HG02870 (cell line): ENCODE data around the gene PACS2.

Experiments used
- ATAC-seq: cut with Tn5 transposase; IDR thresholded peaks from one replicate; pipeline ENCODE4 v1.9.1; 2021; ENCODE audit warnings: mild to moderate bottlenecking, moderate library complexity; ENCODE audit not compliant: unreplicated experiment

PACS2 gene

DNA sequence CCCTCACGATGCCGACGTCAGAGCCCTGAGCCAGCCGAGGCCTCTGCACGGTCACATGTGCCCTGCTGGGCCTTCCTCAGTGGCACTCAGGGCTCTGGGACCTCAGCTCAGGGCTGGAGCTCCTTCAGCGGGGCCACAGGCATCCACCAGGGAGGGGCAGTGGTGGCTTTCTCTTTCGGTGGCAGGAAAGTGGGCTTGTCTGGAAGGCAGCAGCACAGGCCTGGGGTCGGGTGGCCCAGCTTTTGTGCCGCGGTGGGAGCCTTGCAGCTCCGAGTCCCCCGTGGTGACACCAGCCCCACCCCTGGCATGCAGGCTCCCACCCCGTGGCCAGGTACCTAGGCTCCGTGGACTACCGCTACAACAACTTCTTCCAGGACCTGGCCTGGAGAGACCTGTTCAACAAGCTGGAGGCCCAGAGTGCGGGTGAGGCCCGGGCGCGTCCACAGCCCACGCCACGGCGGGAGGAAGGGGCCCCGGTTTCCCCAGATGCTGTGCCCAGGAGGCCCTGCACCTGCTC lies 69.6 kb downstream of the PACS2 start:
- ATAC-seq = no peak

DNA sequence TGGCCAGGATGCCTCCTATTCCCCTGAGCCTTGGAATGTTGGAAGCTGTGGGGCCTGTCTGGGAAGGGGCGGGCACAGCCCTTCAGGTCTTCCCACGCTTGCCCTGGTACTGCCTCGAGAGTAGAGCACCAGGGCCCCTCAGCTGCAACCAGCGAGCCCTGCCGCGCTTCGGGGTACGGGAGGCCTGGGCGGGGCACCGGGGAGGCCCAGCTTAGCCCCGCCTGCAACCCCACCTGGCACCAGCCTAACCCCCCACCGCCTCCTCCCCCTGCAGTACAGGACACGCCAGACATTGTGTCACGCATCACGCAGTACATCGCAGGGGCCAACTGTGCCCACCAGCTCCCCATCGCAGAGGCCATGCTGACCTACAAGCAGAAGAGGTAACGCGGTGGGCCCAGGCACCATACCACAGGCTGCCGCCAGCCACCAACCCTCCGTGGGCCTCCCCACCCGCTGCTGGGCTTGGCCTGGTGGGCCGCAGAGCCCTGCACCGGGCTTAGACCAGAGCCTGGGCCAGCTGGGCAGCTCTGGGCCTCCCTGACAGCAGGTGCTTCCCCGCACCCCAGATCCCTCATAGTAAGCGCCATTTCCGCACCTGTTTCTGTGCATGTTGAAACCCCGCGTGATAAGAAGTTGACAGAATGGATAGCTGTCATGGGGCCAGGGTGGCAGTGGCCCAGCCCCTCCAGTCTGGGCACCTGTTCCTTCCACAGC lies 70.2 kb downstream of the PACS2 start:
- no peak for ATAC-seq

DNA sequence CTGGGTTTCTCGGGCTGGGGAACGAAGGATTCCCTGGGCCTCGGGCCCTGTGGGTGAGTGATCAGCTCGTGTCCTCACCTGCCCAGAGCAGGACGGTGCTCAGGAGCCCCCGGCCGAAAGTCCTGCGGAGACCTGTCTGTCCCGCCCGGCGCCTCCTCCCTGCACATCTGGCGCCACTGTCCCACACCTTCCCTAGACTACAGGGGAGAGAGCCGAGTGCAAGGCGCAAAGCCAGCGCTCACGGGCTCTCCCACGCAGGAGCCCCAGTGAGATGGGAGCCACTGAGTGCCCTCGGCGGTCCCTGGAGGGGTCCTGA lies 70.7 kb downstream of the PACS2 start:
- no peak for ATAC-seq

DNA sequence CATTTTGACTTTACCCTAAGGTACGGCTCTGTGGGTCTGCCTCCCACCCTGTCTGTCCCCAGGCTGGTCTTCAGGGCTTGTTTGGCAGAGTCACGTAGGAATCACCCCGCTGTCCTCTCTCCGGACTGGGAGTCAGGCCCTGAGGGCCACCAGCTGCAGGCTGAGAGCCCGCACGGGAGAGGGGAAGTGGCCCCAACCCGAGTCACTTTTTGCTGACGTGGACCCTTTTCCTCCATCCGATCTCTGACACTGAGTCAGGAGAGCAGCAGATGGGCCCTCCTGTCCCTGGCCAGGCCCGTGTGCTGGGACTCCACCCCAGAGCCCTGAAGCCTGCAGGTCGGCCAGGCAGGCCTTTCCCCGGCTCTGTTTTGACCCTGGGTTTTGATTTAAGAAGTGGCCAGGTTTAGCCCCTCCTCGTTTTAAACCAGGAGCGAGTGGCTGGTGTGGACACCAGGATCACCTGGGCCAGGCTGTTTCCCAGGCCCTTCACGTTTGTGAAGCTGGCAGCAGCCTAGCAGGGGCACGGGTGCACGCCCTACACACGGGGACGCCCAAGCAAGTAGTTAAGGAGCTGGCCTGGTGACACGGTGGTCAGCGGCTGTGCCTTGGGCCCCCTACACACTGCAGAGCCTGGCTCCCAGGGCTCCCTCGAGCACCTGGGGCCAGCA lies 71.3 kb downstream of the PACS2 start:
- no peak for ATAC-seq

DNA sequence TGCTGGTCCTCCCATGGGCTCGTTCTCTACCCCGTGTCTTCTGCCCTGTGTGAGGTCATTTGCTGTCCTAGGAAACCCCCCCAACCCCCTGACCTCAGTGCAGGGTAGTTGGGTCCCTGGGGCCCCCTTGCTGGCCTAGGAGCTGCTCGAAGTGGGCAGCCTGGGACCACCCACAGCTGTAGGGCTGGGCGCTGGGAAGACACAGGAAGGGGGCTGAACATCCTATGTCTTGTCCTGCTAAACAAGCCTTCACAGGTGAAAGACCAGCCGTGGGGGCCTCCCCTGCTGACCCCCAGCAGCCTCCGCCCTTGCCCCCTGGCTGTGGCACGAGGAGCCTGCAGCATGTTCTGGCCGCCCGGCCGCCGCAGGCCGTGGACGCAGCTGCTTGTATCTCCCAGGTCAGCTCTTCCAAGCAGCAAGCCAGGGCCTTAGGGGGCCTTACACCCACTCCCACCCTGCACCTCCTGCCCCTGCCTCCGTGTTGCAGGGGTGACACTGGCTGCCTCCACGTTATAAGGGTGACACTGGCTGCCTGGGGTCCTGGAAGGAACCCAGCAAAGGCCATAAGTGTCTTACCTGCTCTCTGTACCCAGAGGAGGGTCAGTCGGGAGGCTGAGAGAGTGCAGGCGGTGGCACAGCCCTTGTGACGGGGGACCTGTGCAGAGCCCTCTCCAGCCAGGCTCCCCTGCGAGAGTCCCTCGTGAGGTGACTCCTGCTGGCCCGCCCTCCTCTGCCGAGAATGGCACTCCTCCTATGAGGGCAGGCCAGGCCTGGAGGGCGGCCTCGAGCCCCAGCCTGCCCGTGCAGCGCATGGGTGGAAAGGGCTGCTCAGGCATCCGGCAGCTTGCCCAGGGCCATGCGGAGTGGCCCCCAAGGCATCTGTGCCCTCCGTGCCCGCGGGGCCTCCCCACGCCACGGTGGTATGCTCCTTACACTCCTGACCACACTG lies 72.3 kb downstream of the PACS2 start:
- no peak for ATAC-seq

DNA sequence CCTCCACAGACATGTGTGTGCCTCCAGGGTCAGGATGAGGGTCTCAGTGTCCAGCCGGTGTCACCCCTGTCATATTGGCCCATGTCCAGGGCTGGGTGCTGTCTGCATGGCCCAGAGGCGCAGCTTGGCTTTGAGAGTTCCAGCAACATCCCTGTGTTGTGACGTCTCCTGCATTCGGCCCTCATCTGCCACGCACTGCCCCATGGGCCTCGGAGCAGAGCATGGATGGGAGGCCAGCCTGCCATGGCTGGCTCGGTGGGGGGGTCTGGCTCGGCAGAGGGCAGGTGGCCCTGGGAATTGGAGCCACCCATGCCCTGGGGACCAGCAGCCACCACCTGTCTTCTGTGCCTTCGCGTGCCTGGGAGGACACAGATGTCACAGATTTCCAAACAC lies 73.0 kb downstream of the PACS2 start:
- no peak for ATAC-seq

DNA sequence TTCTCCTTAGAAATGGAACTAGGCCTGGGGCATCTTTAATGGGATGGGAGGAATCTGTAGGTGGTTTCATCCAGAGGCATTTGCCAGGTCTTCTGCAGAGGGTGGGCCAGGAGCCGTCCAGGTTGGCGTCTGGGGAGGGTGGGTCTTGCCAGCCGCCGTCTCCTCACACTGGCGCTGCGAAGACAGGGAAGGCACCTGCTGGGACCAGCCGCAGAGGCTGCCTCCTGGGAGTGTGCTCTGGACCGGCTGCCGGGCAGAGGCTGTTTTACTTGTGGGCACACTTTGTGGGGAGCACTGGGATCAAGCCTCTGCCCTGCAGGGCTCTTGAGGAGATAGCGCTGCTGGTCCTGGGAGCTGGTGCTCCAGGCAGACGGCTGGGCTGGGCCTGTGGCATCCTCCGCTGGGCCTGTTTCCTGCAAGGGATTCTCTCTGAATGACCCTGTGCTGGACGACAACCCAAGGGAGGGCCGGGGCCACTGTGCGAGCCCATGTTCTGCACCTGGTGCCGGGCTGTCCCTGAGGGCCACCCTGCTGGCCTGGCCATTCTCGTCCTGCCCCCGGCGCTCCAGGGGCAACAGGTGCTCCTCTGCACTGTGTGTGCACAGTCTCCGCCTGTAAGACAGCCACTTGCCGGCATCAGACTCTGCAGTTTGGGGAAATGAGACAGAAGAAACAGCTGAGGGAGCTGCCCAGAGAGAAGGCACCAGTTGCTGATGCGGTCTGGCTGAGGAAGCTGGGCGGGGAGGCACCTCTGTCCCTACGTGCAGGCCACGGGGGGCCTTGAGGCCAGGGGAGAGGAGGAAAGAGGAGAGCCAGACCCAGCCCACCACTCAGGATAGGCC lies 73.8 kb downstream of the PACS2 start:
- ATAC-seq = no peak

DNA sequence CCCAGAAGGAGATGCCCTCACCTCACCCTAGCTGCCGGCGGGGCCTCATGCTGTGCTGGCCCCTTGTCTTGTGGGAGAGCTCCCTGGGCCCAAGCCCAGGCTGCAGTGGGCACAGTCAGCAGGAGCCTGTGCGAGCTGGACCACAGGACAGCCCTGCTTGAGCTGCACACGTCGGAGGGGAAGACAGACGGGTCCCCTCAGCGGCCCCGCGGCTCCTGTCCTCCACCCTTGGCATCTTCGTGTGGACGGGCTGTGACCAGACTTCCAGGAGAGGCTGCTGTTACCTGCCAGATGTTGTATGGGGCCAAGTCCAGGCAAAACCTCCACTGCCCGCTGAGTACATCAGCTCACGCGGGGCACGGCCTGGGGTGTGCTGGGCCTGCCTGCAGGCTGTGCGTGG lies 74.4 kb downstream of the PACS2 start:
- no peak for ATAC-seq

DNA sequence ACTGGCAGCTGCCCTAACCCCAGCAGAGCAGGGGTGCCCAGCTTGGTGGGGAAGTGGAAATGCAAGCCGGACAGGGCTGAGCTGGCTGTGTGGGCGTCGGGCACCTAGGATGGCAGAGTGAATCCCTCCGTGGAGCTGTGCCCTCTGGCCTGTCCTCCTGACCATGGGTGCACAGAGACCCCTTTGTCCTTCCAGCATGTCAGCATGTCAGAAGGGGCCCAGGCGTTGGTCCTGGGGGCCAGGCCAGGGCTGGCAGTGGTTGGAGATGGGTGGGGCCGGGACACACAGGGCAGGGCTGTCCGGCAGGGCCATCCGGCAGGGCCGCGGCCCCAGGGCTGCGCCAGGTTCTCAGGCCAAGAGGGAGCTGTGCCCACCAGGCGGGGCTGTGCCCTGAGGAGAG lies 75.0 kb downstream of the PACS2 start:
- ATAC-seq = no peak

DNA sequence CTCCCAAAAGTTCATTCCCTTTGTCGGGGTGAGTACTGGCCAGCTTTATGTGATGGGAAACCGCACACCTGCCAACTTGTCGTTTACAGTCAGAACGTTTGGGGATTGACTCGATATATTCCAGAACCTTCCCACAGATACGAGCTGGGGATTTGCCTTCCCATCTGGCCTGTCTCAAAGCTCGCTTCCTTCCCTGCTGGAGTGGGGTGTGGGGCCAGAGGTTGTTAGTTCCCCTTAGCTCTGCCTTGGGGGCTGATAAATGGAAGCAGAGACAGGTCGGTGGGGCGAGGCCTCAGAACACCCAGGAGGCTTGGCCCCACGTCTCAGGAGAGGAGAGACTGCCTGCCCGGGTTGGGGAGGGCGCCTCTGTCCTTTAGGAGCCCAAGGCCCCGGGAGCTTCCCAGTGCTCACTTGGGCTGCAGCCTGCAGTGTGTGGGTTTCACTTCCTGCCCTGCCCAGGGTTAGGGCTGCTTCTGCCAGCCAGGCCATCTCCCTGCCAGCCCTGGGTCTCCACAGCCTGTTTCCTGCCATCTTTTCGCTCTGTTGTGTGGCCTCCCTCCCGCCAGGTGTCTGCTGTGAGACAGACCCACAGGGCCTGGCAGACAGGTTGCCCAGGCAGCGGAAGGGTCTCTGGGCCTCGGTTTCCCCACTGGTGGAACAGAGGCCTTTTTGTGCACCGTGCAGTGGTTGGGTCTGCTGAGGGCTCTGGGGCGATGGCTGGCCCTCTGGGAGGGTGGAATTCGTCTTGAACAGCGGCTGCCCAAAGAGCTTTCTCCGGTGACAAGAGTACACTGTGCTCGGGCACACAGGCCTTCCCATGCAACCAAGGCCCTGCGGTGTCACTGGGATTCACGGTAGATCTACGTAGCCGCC lies 75.7 kb downstream of the PACS2 start:
- ATAC-seq = no peak

DNA sequence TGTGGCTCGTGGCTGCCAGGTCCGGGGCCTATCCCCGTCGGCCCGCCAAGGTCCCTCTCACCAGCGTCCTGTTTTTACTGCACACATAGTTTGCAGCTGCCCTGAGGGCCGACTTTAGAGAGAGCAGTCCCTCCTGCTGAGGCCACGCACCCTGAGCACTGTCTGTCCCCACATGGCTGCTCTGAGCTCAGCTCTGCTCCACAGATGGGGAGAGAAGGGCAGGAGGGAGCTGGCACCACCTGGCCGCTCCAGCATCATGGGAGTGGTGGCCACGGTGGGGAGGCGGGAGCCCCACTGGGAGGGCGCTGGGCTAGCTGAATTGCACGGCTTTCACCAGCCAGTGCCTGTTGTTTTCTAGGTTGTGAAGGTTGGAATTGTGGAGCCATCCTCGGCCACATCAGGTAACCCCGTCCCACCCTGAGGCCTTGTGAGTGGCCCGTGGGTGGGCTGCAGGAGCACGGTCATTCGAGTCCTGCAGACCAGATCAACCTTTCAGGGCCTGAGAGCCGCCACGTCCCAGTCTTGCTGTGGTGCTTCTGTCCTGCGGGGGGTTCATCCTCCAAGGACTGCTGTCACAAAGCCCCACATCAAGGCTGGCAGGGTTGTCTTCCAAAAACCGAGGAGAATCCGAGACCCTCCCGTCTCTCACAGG lies 76.4 kb downstream of the PACS2 start:
- ATAC-seq = no peak

DNA sequence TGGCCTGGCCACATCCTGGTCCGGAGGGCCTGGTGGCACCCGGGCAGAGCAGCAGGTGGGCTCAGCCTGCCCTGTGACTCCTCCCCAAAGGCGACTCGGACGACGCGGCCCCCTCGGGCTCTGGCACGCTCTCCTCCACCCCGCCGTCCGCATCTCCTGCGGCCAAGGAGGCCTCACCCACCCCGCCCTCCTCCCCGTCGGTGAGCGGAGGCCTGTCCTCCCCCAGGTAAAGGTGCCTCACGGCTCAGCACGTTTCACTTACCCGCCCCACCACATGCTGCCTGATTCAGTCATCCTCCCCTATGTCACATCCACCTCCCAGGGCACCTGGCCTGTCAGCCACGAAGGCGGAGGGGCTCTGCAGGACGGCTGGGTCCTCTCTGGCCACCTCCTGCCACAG lies 77.0 kb downstream of the PACS2 start:
- ATAC-seq = no peak

DNA sequence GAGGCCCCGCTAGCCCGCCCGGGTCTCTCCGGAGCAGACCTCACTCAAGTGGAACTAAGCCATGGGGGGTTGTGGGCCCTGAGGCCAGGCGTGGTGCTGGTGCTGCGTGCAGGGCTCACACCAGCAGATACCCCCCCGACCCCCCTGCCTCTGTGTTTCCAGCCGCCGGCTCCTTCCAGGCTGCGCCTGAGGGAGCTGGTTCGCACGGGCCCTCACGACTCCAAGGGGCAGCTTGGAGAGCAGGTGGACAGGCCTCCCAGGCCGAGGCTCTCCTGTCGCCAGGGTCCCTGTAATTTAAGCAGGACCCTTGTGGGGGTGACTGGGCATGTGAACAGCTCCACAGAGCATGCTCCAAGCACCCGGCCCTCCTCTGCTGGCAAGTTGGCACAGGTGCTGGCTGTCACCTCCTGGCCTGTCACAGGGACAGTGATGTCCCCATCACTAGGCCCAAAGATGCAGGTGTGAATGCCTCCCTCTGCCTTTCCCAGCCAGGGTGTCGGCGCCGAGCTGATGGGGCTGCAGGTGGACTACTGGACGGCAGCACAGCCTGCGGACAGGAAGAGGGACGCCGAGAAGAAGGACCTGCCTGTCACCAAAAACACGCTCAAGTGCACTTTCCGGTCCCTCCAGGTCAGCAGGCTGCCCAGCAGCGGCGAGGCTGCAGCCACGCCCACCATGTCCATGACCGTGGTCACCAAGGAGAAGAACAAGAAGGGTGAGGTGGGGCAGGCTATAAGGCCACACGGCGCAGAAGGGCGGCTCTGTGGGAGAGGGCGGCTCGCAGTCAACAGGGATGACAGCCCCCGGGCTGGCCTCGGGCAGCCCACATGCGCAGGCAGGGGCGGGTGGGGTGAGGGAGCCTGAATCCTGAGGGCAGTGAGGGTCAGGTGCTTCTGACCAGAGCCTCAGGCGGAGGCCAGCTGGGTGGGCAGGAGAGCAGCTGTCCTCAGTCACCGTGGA lies 77.9 kb downstream of the PACS2 start:
- ATAC-seq = no peak

DNA sequence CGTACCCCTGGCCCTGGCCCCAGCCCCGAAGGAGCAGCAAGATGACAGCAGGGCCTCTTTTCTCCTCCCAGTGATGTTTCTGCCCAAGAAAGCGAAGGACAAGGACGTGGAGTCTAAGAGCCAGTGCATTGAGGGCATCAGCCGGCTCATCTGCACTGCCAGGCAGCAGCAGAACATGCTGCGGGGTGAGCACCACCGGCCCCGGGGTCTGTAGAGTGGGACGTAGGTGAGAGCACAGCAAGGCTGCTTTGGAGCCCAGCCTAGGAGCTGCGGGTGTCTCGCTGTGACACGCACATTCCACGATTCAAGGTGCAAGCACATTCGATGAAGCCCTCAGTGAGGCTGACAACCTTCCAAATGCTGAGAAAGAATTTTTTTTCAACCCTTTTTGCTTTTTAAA lies 78.6 kb downstream of the PACS2 start:
- ATAC-seq = no peak

DNA sequence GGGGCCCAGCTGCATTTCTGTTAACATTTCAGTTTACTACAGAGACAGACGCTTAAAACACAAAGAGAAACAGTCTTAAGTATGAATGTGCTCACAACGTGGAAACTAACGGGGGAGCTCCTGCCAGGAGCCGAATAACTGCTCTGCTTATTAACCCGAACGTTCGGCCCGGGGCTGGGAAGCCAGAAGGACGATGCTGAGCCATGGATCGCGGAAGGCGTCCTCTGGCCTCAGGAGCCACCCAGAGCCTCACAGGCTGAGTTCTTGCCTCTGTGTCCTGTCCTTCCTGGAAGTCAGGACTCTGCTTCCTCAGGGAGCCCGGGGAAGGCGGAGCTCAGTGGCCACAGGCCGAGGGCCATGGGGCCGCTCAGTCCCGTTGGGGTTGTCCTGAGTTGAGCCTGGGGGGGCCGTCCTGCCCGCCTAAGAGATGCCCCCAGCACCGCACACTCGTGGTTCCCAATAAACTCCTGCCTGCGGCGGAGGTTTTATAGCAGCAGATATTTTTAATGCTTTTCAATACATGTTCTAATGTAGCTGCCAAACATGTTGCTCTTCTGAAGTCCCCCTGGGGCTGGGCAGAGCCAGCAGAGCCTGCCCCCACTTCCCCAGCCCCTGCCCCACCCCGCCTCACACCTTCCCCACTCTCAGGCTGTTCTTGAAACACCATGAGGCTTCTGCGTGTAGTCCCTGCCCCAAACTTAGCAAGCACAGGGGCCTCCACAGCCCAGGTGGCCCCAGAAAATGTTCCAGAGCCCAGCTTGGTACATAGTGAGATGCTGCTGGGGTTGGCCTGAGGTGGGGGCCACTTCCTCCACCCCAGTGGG lies 80.4 kb downstream of the PACS2 start:
- ATAC-seq = no peak

DNA sequence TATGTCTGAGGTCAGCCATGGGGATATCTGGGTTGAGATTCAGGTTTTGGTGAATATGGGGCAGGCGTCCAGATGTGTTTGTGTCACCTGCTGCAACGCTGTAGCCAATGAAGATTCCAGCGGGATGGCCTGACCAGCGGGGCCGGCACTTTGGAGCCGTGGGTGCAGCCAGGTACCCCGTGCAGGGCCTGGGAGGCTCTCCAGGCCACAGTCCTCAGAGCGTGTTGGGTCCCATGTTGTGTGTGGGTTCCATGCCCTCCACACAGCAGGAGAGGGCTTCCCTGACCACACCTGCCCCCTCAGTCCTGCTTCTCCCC lies 80.9 kb downstream of the PACS2 start:
- no peak for ATAC-seq

DNA sequence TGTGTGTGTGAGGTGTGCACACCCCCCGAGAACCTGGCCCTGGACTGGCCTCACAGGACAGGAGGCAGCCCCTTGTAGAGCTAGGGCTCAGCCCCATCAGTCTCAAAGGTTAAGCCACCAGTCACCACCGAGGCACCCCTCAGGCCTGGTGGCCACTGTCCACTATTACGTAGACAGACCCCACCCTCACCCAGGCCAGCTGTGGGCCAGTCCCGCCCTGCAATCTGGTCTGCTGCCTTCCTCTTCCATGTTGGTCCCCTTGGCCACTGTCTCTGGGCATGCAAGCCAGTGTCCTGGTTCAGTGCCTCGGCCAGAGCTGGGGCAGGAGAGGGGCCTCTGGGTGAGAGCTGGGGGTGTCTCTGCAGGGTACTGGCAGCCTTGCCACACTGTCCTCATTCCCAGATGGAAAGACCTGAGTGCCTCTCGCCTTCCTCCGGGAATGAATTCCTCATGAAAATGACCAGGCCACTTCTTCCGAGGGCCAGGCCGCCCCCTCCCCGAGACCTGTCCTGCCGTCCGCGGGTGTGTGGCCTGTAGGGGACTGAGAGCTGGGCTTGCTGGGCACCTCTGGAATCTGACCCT lies 82.9 kb downstream of the PACS2 start:
- ATAC-seq = no peak
